Lower lobe of right lung (tissue), 2 donors: ENCODE results near the gene HCAR2. TPM values are rescaled to one million over a fixed set of nuclear protein-coding genes. Genes with fewer than 3 reads are reported as not detected.

Experiments
- ATAC-seq, 2 donors: fragments of 200-7000 bp; cut with Tn5 transposase; one replicate each; pipeline ENCODE4 v1.9.1; 2020 to 2022; ENCODE audit warnings: mild to moderate bottlenecking in 2 of 2, moderate library complexity in 2 of 2
- DNase-seq: peaks from one replicate; pipeline ENCODE4 v3.0.0-alpha.2; 2020
- H3K27ac ChIP-seq: fragments of 200-600 bp; one replicate; pipeline ENCODE4 v1.8.0; 2022
- H3K27me3 ChIP-seq: fragments of 200-600 bp; one replicate; pipeline ENCODE4 v1.8.0; 2022; ENCODE audit warnings: low read depth
- H3K36me3 ChIP-seq: fragments of 200-600 bp; one replicate; pipeline ENCODE4 v1.8.0; 2022; ENCODE audit warnings: mild to moderate bottlenecking
- H3K4me1 ChIP-seq: fragments of 200-600 bp; one replicate; pipeline ENCODE4 v1.8.0; 2022
- H3K4me3 ChIP-seq: fragments of 200-600 bp; one replicate; pipeline ENCODE4 v1.8.0; 2022; ENCODE audit warnings: mild to moderate bottlenecking
- H3K9me3 ChIP-seq: fragments of 200-600 bp; one replicate; pipeline ENCODE4 v1.8.0; 2022
- intact Hi-C: fragments of 100-400 bp; cut with DNase I; formaldehyde crosslinking; loops from one replicate; pipeline ENCODE4 v1.11.0; 2022
- total RNA-seq: library from RNA; stranded (reverse); fragmentation: NEBNext Ultra II Directional; extraction: Animal tissue kit (Norgen Biotek cat#: 25700); gene quantifications from one replicate; pipeline ENCODE4 v1.2.1, GENCODE V29; 2021
- TF ChIP-seq, protein P1 (sequence below): fragments of 200-600 bp; IDR thresholded peaks from one replicate; pipeline ENCODE4 v1.8.0; 2022; ENCODE audit warnings: antibody characterized with exemption, mild to moderate bottlenecking
- donor health status: DM: no; HTN: yes; CAD: no; lungs with severe emphysema.

The HCAR2 gene
- total RNA-seq, 1 donor from 2014 or later: 26.2 TPM

DNA sequence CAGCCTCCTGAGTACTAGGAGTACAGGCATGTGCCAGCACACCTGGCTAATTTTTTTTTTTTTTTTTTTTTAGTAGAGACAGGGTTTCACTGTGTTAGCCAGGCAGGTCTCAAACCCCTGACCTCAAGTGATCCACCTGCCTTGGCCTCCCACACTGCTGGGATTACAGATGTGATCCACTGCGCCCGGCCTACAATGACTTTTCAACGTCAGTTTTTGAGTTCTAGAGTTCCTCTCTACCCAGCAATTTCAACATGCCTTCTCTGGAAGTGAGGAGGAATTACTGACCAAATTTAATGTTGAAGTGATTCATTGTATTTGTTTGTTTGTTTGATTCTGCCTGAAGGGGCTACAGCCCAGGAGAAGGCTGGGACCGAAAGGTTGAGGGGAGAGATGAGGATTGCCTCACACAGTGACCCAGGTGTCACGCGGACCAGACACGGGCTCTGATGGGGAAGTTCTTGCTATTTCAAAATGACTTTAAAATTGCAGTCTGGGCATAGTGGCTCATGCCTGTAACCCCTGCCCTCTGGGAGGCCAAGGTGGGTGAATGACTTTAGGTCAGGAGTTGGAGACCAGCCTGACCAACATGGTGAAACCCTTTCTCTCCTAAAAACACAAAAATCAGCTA, 40.9 kb upstream of the HCAR2 start:
- Histone ChIP-seq H3K4me1 (no peaks in the 10 kb centered on the region), H3K36me3 (no peaks in the 10 kb centered on the region), H3K27ac (no peak overlapping the region), H3K9me3 (no peaks in the 10 kb centered on the region), H3K4me3 (no peak overlapping the region), H3K27me3 (no peaks in the 10 kb centered on the region)
- intact Hi-C loops: no loop called here
- ATAC-seq (peak; percentile 64 to 65), DNase-seq (peak; percentile 71)
- TF ChIP-seq, protein P1, sequence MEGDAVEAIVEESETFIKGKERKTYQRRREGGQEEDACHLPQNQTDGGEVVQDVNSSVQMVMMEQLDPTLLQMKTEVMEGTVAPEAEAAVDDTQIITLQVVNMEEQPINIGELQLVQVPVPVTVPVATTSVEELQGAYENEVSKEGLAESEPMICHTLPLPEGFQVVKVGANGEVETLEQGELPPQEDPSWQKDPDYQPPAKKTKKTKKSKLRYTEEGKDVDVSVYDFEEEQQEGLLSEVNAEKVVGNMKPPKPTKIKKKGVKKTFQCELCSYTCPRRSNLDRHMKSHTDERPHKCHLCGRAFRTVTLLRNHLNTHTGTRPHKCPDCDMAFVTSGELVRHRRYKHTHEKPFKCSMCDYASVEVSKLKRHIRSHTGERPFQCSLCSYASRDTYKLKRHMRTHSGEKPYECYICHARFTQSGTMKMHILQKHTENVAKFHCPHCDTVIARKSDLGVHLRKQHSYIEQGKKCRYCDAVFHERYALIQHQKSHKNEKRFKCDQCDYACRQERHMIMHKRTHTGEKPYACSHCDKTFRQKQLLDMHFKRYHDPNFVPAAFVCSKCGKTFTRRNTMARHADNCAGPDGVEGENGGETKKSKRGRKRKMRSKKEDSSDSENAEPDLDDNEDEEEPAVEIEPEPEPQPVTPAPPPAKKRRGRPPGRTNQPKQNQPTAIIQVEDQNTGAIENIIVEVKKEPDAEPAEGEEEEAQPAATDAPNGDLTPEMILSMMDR: no peak

DNA sequence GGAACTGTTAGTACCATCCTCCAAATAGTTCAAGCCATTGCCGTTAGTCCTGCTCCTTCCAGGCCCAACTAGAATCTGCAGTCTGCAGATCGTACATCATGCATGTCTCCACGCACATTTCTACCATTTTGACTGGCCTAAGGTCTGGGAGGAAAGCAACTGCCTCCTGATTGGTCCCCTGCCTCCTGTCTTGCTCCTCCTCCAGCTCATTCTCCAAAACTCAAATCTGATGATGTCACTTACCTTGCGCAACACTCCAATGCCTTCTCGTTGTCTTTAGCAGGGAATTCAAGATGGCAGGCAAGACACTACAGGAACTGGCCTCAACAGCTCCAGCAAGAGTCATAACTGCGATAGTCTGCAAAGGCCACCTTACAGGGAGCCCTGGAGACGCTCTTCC, 37.2 kb upstream of the HCAR2 start:
- H3K4me1 ChIP-seq: no peaks in the 10 kb centered on the region
- H3K9me3 ChIP-seq: no peaks in the 10 kb centered on the region
- DNase-seq (no peak), ATAC-seq (no peak)
- H3K36me3 ChIP-seq: no peaks in the 10 kb centered on the region
- intact Hi-C loops: no loop called here
- no peak overlapping the region for H3K4me3 ChIP-seq
- no peaks in the 10 kb centered on the region for H3K27me3 ChIP-seq
- H3K27ac ChIP-seq: no peak overlapping the region
- TF ChIP-seq, protein P1: no peak

DNA sequence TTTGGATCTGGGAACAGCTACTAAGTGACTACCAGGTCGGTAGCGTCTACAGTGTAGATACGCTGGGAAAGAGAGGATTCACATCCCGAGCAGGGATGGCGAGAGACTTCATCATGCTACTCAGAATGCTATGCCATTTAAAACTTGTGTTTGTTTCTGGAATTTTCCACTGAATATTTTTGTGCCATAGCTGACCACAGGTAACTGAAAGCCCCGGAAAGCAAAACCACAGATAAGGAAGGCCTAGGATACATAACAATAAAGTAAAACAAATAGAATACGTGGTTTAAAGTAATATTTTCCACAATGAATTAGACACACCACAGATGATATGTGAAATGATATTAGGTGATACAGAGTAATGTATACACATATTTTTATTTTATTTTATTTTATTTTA, 35.4 kb upstream of the HCAR2 start:
- no peak overlapping the region for H3K4me3 ChIP-seq
- no peak for ATAC-seq
- no peak for DNase-seq
- no peaks in the 10 kb centered on the region for H3K9me3 ChIP-seq
- TF ChIP-seq, protein P1: no peak
- intact Hi-C loops: no loop called here
- H3K27ac ChIP-seq: no peak overlapping the region
- no peaks in the 10 kb centered on the region for H3K27me3 ChIP-seq
- H3K36me3 ChIP-seq: no peaks in the 10 kb centered on the region
- no peaks in the 10 kb centered on the region for H3K4me1 ChIP-seq

DNA sequence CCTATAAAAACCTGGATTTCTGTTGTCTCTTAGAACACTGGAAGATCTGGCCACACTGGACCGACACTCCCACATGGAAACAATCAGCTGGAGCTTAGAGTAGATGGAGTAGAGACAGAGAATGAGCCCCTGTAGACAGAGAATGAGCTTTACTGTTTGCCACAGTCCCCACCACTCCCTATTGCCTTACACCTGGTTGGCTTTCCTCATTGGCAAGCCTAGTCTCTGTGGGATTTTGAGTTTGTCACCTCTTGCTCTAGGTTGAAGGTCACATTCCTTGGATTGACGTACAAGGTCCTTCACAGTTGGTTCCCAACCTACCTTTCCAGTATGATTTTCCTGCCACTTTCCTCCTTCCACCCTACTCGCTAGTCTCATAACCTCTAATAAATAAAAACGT, 29.5 kb upstream of the HCAR2 start:
- Histone ChIP-seq H3K9me3 (no peaks in the 10 kb centered on the region), H3K27me3 (no peaks in the 10 kb centered on the region), H3K36me3 (no peaks in the 10 kb centered on the region), H3K4me3 (no peak overlapping the region), H3K4me1 (no peaks in the 10 kb centered on the region), H3K27ac (no peak overlapping the region)
- no peak for ATAC-seq
- intact Hi-C loops: no loop called here
- TF ChIP-seq, protein P1: no peak
- no peak for DNase-seq

DNA sequence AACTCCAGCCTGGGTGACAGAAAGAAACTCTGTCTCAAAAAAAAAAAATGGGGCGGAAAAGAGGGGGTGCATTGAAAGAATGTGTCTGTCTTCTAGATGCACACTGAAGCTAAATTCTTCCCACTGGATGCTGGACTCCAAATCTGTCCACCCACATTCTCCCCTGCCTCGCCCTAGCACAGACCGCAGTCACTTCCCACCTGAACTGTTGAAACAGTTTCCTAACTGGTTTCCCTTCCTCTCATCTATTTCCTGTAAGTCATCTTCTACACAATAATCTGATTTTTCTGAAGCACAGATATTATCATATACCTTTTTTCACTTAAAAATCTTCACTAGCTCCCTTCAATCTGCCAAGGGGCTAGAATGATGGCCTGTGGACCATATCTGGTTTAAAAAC, 29.0 kb upstream of the HCAR2 start:
- ATAC-seq (no peak), DNase-seq (no peak)
- intact Hi-C loops: no loop called here
- Histone ChIP-seq H3K9me3 (no peaks in the 10 kb centered on the region), H3K36me3 (no peaks in the 10 kb centered on the region), H3K4me3 (no peak overlapping the region), H3K4me1 (no peaks in the 10 kb centered on the region), H3K27ac (no peak overlapping the region), H3K27me3 (no peaks in the 10 kb centered on the region)
- TF ChIP-seq, protein P1: no peak
